Aorta (tissue), 5 donors: ENCODE results near the gene MAP6D1. TPM values are rescaled to one million over a fixed set of nuclear protein-coding genes. Genes with fewer than 3 reads are reported as not detected.

Experiments used
- ATAC-seq: fragments of 200-7000 bp; cut with Tn5 transposase; one replicate; pipeline ENCODE4 v1.9.1; 2022; ENCODE audit warnings: moderate library complexity; ENCODE audit not compliant: low FRiP score
- DNase-seq, 2 donors: peaks; one replicate each; pipeline ENCODE4 v3.0.0-alpha.2; 2020
- H3K27ac ChIP-seq, 2 donors: one replicate each; pipeline ENCODE4 v1.5.1; 2013; ENCODE audit warnings: low read length in 2 of 2, mild to moderate bottlenecking in 2 of 2, moderate library complexity in 2 of 2, control low read depth in 1 of 2, inconsistent platforms in 1 of 2, low read depth in 1 of 2
- H3K27me3 ChIP-seq, 2 donors: one replicate each; pipeline ENCODE4 v1.6.1; 2013; ENCODE audit warnings: control low read depth in 1 of 2, low read length in 1 of 2, mild to moderate bottlenecking in 1 of 2, moderate library complexity in 1 of 2; ENCODE audit not compliant: insufficient read depth in 2 of 2, control insufficient read depth in 1 of 2
- H3K36me3 ChIP-seq, 2 donors: one replicate each; pipeline ENCODE4 v1.6.1; 2013; ENCODE audit warnings: control low read depth in 1 of 2, low read length in 1 of 2, mild to moderate bottlenecking in 1 of 2; ENCODE audit not compliant: insufficient read depth in 2 of 2, control insufficient read depth in 1 of 2
- H3K4me1 ChIP-seq, 2 donors: one replicate each; pipeline ENCODE4 v1.6.1; 2013; ENCODE audit warnings: low read length in 2 of 2, control low read depth in 1 of 2, mild to moderate bottlenecking in 1 of 2, moderate library complexity in 1 of 2; ENCODE audit not compliant: insufficient read depth in 2 of 2, control insufficient read depth in 1 of 2
- H3K4me3 ChIP-seq, 2 donors: one replicate each; pipeline ENCODE4 v1.5.1; 2013; ENCODE audit warnings: low read length in 2 of 2, control low read depth in 1 of 2, mild to moderate bottlenecking in 1 of 2
- H3K9me3 ChIP-seq: one replicate; pipeline ENCODE4 v1.6.1; 2013; ENCODE audit warnings: mild to moderate bottlenecking, low read length; ENCODE audit not compliant: control insufficient read depth
- WGBS, 2 donors: extraction: QIAGEN DNeasy Blood & Tissue Kit; methylation state at CpG; one replicate each; pipeline ENCODE4 v1.1.7; 2013; 5-methylcytosine and 5-hydroxymethylcytosine counted together
- intact Hi-C, 2 donors: fragments of 100-400 bp; cut with DNase I; formaldehyde crosslinking; loops; one replicate each; pipeline versions ENCODE4 v1.14.2 to v1.15.0; 2022
- polyA plus RNA-seq, 2 donors: library from polyadenylated mRNA; stranded (reverse); fragments of 200-250 nt; gene quantifications; one replicate each; pipeline ENCODE4 v1.2.3, GENCODE V29; 2013
- total RNA-seq, 2 donors: library from RNA; stranded (reverse); fragmentation: NEBNext Ultra II Directional; extraction: Animal tissue kit (Norgen Biotek cat#: 25700); gene quantifications; one replicate each; pipeline ENCODE4 v1.2.1, GENCODE V29; 2021
- donor health status: healthy with polysubstance abuse.
- donor health status: Bipolar disorder and iron deficiency.
- donor health status: DM: no; HTN: no; CAD: no.
- donor health status: DM: no; HTN: no; CAD: no.
- donor health status: DM: yes; HTN: yes; CAD: no.

MAP6D1 gene
- total and polyA plus RNA-seq, 4 donors = 1.7 TPM; not detected in 2

DNA sequence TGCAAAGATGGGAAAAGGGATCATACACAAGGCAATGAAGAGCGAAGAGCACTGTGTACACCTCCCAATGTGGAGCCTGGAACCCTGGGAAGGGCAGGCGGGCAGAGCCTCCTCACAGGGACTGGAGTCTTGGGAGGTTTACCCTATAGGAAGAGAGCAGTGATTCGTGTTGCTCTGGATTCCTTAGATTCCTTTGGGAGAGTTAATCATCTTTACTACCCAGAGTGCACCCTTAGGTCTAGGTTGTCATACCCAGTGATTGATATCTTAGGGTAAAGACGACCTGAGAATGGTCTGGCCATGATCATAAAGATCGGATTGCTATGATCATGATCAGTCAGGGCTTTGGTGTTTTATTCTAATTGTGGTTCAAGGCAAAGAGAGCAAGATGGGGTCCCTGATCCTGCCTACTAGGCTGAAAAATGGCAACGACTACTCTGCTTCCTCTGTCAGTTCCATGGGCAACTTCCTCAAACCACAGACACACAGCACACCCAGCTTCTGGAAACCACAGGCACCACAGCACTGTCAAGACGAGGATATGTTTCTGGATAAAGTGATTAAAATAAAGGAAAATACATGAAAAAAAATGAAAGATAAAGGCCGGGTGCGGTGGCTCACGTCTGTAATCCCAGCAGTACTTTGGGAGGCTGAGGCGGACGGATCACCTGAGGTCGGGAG, 20.4 kb upstream of the MAP6D1 start:
- no peak for DNase-seq
- Histone ChIP-seq H3K36me3 (peaks cover 0 to 6% of the 10 kb centered on the region in 2 donors), H3K4me3 (no peak overlapping the region), H3K9me3 (no peaks in the 10 kb centered on the region), H3K27me3 (no peaks in the 10 kb centered on the region), H3K27ac (no peak overlapping the region), H3K4me1 (no peaks in the 10 kb centered on the region)
- intact Hi-C loops = no loop called here
- ATAC-seq = no peak
- 78 to 80% methylated on average over 13 of the region's 13 CpGs for WGBS, 2 donors

DNA sequence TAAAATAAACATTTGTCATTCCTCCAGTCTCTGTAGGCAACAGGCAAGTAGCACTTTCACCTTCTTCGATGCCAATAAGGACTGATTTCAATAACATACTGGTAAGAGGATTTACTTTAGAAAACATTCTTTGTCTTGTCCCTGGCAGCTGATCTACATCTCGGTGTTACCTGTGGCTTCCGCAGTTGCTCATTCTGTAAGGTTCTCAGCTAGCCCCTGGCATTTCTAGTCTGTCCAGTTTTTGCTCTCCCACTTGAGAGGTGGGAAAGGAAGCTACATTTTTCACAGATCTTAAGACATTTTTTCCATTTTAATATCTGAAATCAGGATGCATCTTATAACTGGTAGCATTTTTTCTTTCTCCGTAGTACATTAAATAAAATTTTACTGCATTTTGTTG, 19.7 kb upstream of the MAP6D1 start:
- ATAC-seq (no peak), DNase-seq (no peak)
- no peaks in the 10 kb centered on the region for H3K27me3 ChIP-seq
- H3K4me1 ChIP-seq = no peaks in the 10 kb centered on the region
- H3K36me3 ChIP-seq = peaks cover 0 to 6% of the 10 kb centered on the region in 2 donors
- H3K27ac ChIP-seq = no peak overlapping the region
- no peak overlapping the region for H3K4me3 ChIP-seq
- 93 to 94% methylated on average over 4 of the region's 4 CpGs for WGBS, 2 donors
- H3K9me3 ChIP-seq = no peaks in the 10 kb centered on the region
- intact Hi-C loops = no loop called here

DNA sequence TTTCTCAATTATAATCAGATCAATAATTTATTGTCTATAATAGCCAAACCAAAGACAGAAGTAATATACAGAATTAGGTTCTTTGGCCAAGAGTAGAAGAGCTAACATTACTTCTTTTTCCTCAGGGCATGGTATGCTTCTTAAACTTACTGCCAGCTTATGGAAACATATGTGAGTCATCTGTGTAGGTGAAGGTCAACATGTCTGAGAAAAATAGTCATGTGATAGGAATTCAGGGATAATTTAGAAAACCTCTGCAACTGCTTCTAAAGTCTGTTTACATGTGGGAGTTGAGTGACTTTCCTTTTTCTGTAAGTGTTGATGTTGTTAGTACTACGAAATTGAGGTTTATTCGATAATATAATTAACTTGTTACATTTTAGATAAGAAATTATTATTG, 19.2 kb upstream of the MAP6D1 start:
- ATAC-seq (no peak), DNase-seq (no peak)
- Histone ChIP-seq H3K9me3 (no peaks in the 10 kb centered on the region), H3K36me3 (peaks cover 0 to 6% of the 10 kb centered on the region in 2 donors), H3K27me3 (no peaks in the 10 kb centered on the region), H3K27ac (no peak overlapping the region), H3K4me3 (no peak overlapping the region), H3K4me1 (no peaks in the 10 kb centered on the region)
- WGBS, 2 donors = 73 to 78% methylated on average over 2 of the region's 2 CpGs
- intact Hi-C loops = no loop called here

DNA sequence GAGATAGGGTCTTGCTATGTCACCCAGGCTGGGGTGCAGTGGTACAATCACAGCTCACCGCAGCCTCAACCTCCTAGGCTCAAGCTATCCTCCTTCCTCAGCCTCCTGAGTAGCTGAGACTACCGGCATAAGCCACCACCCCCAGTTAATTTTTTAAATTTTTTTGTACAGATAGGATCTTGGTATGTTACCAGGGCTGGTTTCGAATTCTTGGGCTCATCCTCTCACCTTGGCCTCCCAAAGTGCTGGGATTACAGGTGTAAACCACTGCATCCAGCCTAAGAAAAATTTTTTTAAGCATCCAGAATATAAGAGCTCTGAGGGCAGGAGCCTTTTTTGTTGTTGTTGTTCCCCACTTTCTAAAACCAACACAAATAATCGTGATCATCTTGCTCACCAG, 14.4 kb upstream of the MAP6D1 start:
- WGBS, 2 donors = 96% methylated on average over 4 of the region's 4 CpGs
- no peaks in the 10 kb centered on the region for H3K27me3 ChIP-seq
- no peaks in the 10 kb centered on the region for H3K9me3 ChIP-seq
- ATAC-seq (no peak), DNase-seq (no peak)
- intact Hi-C loops = no loop called here
- no peaks in the 10 kb centered on the region for H3K4me1 ChIP-seq
- H3K27ac ChIP-seq = no peak overlapping the region
- H3K4me3 ChIP-seq = no peak overlapping the region
- H3K36me3 ChIP-seq = peaks cover 0 to 3% of the 10 kb centered on the region in 2 donors

DNA sequence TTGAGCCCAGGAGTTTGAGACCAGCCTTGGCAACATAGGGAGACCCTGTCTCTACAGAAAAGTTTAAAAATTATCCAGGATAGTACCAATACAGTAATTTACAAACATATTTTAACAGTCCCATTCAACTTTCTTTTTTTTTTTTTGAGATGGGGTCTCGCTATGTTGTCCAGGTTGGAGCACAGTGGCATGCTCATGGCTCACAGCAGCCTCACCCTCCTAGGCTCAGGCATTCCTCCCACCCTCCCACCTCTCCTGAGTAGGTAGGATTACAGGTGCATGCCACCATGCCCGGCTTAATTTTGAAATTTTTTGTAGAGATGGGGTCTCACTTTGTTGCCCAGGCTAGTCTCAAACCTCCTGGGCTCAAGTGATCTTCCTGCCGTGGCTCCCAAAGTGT, 12.5 kb upstream of the MAP6D1 start:
- Histone ChIP-seq H3K9me3 (no peaks in the 10 kb centered on the region), H3K27ac (no peak overlapping the region), H3K27me3 (no peaks in the 10 kb centered on the region), H3K4me3 (no peak overlapping the region), H3K36me3 (peaks cover 0 to 4% of the 10 kb centered on the region in 2 donors), H3K4me1 (no peaks in the 10 kb centered on the region)
- DNase-seq = no peak
- WGBS, 2 donors = 99% methylated on average over 3 of the region's 3 CpGs
- intact Hi-C loops = no loop called here
- ATAC-seq = no peak

DNA sequence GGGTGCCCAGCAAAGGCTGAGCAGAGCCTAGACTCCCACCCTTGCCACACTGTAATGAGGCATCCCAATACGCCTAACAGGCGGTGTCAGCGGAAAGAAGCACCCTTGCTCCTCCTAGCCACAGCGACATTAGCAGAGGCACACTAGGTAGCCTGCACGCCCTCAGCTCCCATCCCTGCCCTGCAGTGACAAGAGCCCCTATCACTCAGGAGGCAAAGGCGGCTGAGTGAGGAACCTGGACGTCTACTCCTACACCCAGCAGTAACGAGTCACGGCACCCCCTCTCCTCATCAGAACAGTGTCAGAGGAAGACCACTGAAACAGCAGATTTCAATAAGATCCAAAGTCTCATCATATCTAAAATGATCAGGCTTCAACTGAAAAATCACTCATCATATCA, 12.0 kb upstream of the MAP6D1 start:
- 92 to 95% methylated on average over 9 of the region's 9 CpGs for WGBS, 2 donors
- ATAC-seq (no peak), DNase-seq (no peak)
- no peaks in the 10 kb centered on the region for H3K4me1 ChIP-seq
- intact Hi-C loops = no loop called here
- H3K9me3 ChIP-seq = no peaks in the 10 kb centered on the region
- H3K4me3 ChIP-seq = no peak overlapping the region
- no peaks in the 10 kb centered on the region for H3K27me3 ChIP-seq
- H3K36me3 ChIP-seq = peaks cover 0 to 9% of the 10 kb centered on the region in 2 donors
- no peak overlapping the region for H3K27ac ChIP-seq

DNA sequence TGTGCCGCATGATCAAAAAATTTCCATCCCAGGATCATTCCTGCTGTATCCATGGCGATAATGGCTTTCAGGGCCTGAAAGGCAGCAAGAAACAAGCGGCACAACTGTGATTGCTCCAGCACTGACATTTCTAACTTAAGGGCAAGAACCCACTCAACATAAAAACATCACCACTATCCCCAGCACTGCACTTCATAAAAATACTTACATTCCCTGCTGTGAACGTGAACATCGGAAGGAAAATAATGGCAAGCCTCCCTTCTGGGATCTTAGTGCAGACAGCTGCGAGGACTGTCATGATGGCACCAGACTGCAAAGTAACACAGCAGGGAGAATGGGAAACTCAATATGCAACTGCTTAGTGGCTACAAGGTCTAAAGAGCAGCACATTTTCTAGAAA, 8.1 kb upstream of the MAP6D1 start:
- 90 to 92% methylated on average over 6 of the region's 6 CpGs for WGBS, 2 donors
- Histone ChIP-seq H3K4me1 (no peaks in the 10 kb centered on the region), H3K9me3 (no peaks in the 10 kb centered on the region), H3K36me3 (peaks cover 0 to 10% of the 10 kb centered on the region in 2 donors), H3K27ac (no peak overlapping the region), H3K27me3 (no peaks in the 10 kb centered on the region), H3K4me3 (no peak overlapping the region)
- ATAC-seq (no peak), DNase-seq (no peak)
- intact Hi-C loops = no loop called here

DNA sequence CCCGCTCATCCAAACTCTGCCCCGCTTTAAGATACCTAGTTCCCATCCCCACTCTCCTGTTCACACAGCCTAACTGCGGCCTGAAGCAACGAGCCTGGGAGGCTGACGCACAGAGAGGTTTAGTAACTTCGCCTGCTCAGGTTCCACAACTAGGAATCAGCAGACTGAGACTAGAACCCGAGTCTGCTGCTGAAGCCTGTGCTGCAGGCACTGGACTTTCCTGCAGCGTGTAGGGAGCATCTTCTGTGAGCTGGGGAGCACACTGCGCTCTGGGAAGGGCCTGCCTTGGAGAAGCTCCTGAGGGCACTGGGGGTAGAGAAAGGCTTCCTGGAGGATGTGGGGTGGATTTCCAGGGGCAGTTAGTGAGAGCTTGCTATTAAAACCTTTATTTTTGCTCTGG, 4.8 kb upstream of the MAP6D1 start:
- 94 to 95% methylated on average over 9 of the region's 9 CpGs for WGBS, 2 donors
- Histone ChIP-seq H3K4me1 (no peaks in the 10 kb centered on the region), H3K27me3 (no peaks in the 10 kb centered on the region), H3K4me3 (no peak overlapping the region), H3K9me3 (no peaks in the 10 kb centered on the region), H3K36me3 (peaks cover 0 to 9% of the 10 kb centered on the region in 2 donors), H3K27ac (no peak overlapping the region)
- DNase-seq = no peak
- intact Hi-C loops = no loop called here
- no peak for ATAC-seq

DNA sequence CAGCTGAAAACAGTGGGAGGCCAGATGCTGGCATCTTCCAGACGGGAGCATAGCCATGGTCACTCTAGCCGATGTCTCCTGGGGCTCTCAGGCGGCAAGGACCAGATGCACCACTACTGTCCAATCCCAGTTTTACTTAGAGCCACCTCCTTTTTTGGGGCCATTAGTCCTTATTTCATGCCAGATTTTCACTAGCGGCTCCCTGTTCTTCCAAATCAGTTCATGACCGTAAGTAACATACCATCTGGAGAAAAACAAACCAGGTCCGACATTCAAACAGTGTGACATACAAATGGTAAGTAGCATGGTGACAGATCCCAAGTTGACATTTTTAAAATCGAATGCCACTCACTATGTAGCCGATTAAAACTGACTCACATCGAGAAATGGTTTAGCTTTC, 4.1 kb upstream of the MAP6D1 start:
- DNase-seq (no peak), ATAC-seq (no peak)
- no peaks in the 10 kb centered on the region for H3K27me3 ChIP-seq
- 90 to 91% methylated on average over 9 of the region's 9 CpGs for whole genome bisulfite sequencing, 2 donors
- intact Hi-C loops = no loop called here
- H3K36me3 ChIP-seq = peaks cover 0 to 9% of the 10 kb centered on the region in 2 donors
- no peak overlapping the region for H3K27ac ChIP-seq
- H3K9me3 ChIP-seq = no peaks in the 10 kb centered on the region
- no peak overlapping the region for H3K4me3 ChIP-seq
- no peaks in the 10 kb centered on the region for H3K4me1 ChIP-seq
